SH-SY5Y (cell line): ENCODE data around the gene BAX.

Experiments
- GATA2 ChIP-seq: IDR thresholded peaks from 2 replicates; pipeline ENCODE4 v1.6.1; 2011; ENCODE audit warnings: mild to moderate bottlenecking, low read depth, low read length
- GATA3 ChIP-seq: IDR thresholded peaks from 2 replicates; pipeline ENCODE4 v1.6.1; 2011; ENCODE audit warnings: low read depth, mild to moderate bottlenecking, low read length, moderate library complexity

- TF ChIP-seq GATA2 (no peak), GATA3 (no peak)
These were observed 3.3 kb downstream of the BAX start for GRCh38 chr19:48958006-48958405.
